Loucy (cell line): Measurements from ENCODE around the gene TRMO.
A peak's percentile ranks its signal among the peaks of the same experiment; 100 is the strongest.

ENCODE experiments used
- H2AFZ ChIP-seq: fragments of 200-600 bp; sonication (generic); 2 replicates; pipeline ENCODE4 v1.6.0; 2016; ENCODE audit warnings: antibody characterized with exemption, mild to moderate bottlenecking, low read length, moderate library complexity
- H3F3A ChIP-seq: fragments of 200-600 bp; 2 replicates; pipeline ENCODE4 v1.6.0; 2016; ENCODE audit warnings: antibody characterized with exemption, low read depth, mild to moderate bottlenecking
- H3K27me3 ChIP-seq: fragments of 200-600 bp; sonication (generic); 2 replicates; pipeline ENCODE4 v1.6.1; 2014; ENCODE audit warnings: low read length, mild to moderate bottlenecking; ENCODE audit not compliant: insufficient read depth, poor library complexity, severe bottlenecking
- H3K36me3 ChIP-seq: fragments of 200-600 bp; sonication (generic); 2 replicates; pipeline ENCODE4 v1.6.1; 2016; ENCODE audit warnings: low read length; ENCODE audit not compliant: insufficient read depth
- H3K4me1 ChIP-seq: fragments of 200-600 bp; sonication (generic); 2 replicates; pipeline ENCODE4 v1.5.1; 2014; ENCODE audit warnings: low read length, mild to moderate bottlenecking; ENCODE audit not compliant: insufficient read depth, poor library complexity, severe bottlenecking
- H3K4me2 ChIP-seq: fragments of 200-600 bp; sonication (generic); 2 replicates; pipeline ENCODE4 v1.6.0; 2014; ENCODE audit warnings: antibody characterized with exemption, low read length, low read depth, mild to moderate bottlenecking; ENCODE audit not compliant: poor library complexity, severe bottlenecking
- H3K4me3 ChIP-seq: fragments of 200-600 bp; sonication (generic); 2 replicates; pipeline ENCODE4 v1.5.1; 2014; ENCODE audit warnings: low read length, mild to moderate bottlenecking, mixed read lengths; ENCODE audit not compliant: poor library complexity, severe bottlenecking
- H3K79me2 ChIP-seq: fragments of 200-600 bp; sonication (generic); 2 replicates; pipeline ENCODE4 v1.6.1; 2014; ENCODE audit warnings: low read length; ENCODE audit not compliant: insufficient read depth
- H3K9ac ChIP-seq: fragments of 200-600 bp; sonication (generic); 2 replicates; pipeline ENCODE4 v1.6.0; 2014; ENCODE audit warnings: mild to moderate bottlenecking, low read depth, low read length, moderate library complexity; ENCODE audit not compliant: poor library complexity, severe bottlenecking
- H3K9me2 ChIP-seq: fragments of 200-600 bp; sonication (generic); replicated peaks from 2 replicates; pipeline ENCODE4 v1.6.1; 2016; ENCODE audit warnings: low read depth, low read length, mixed read lengths
- H3K9me3 ChIP-seq: fragments of 200-600 bp; sonication (generic); 2 replicates; pipeline ENCODE4 v1.6.1; 2014; ENCODE audit warnings: mild to moderate bottlenecking, antibody characterized with exemption, low read length, low read depth; ENCODE audit not compliant: insufficient read depth
- H4K20me1 ChIP-seq: fragments of 200-600 bp; sonication (generic); 2 replicates; pipeline ENCODE4 v1.6.0; 2014; ENCODE audit warnings: antibody characterized with exemption, low read length, mild to moderate bottlenecking; ENCODE audit not compliant: insufficient read depth, poor library complexity, severe bottlenecking
- CTCF ChIP-seq: fragments of 200-600 bp; sonication (generic); conservative IDR thresholded peaks from 2 replicates; pipeline ENCODE4 v1.5.1; 2014; ENCODE audit warnings: mild to moderate bottlenecking, antibody characterized with exemption, low read length
- EZH2phosphoT487 ChIP-seq: fragments of 200-600 bp; IDR thresholded peaks from 2 replicates; pipeline ENCODE4 v1.6.1; 2018; ENCODE audit warnings: antibody characterized with exemption, mild to moderate bottlenecking, moderate library complexity, borderline replicate concordance

Gene TRMO

GRCh38 chr9:97966493-97966892 is 44.2 kb upstream of the TRMO start:
- H3K4me2 ChIP-seq: no peak overlapping the region
- no peaks in the 10 kb centered on the region for H4K20me1 ChIP-seq
- H2AFZ ChIP-seq: no peak overlapping the region
- H3K9ac ChIP-seq: no peak overlapping the region
- H3K27me3 ChIP-seq: no peaks in the 10 kb centered on the region
- peaks cover 3% of the 10 kb centered on the region; the same call in 1 of the 2 replicates for H3F3A ChIP-seq
- H3K36me3 ChIP-seq: no peaks in the 10 kb centered on the region
- TF ChIP-seq CTCF: no peak
- TF ChIP-seq EZH2phosphoT487: no peak
- no peak overlapping the region for H3K4me3 ChIP-seq
- peaks cover 28% of the 10 kb centered on the region for H3K4me1 ChIP-seq
- H3K79me2 ChIP-seq: peaks cover 9% of the 10 kb centered on the region; the same call in 1 of the 2 replicates
- no peaks in the 10 kb centered on the region for H3K9me3 ChIP-seq
- H3K9me2 ChIP-seq: no peaks in the 10 kb centered on the region

- H2AFZ ChIP-seq: 0 out of 2 replicates have a peak overlapping the region, but pooled peaks have one; percentile 4
- peaks cover 2% of the 10 kb centered on the region; the same call in 1 of the 2 replicates for H3F3A ChIP-seq
- no peak overlapping the region for H3K4me3 ChIP-seq
- no peaks in the 10 kb centered on the region for H3K79me2 ChIP-seq
- H3K9ac ChIP-seq: no peak overlapping the region
- H3K36me3 ChIP-seq: no peaks in the 10 kb centered on the region
- H3K27me3 ChIP-seq: no peaks in the 10 kb centered on the region
- TF ChIP-seq CTCF (no peak), EZH2phosphoT487 (no peak)
- no peaks in the 10 kb centered on the region for H3K9me2 ChIP-seq
- H3K4me1 ChIP-seq: peaks cover 17% of the 10 kb centered on the region
- H3K4me2 ChIP-seq: no peak overlapping the region
- H4K20me1 ChIP-seq: no peaks in the 10 kb centered on the region
- no peaks in the 10 kb centered on the region for H3K9me3 ChIP-seq
Observed at GRCh38 chr9:97964901-97965300, 42.6 kb upstream of the TRMO start.

DNA sequence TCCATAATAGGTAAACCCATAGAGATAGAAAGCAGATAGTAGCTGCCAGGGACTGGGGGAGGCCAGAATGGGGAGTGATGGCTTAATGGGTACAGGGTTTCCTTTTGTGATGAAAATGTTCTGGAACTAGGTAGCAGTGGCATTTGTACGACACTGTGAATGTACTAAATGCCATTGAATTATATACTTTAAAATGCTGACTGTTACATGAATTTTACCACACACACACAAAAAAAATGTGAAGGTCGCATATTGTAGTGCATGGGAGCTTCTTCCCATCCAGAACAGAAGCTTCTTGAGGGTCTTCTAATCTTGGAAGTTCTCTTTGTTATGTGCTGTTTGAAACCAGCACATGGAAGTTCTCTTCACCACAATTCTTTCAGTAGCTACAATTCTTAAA is 40.9 kb upstream of the TRMO start:
- H3K79me2 ChIP-seq: no peaks in the 10 kb centered on the region
- no peaks in the 10 kb centered on the region for H3K36me3 ChIP-seq
- H3K4me2 ChIP-seq: no peak overlapping the region
- no peak overlapping the region for H3K9ac ChIP-seq
- peaks cover 23% of the 10 kb centered on the region for H3K4me1 ChIP-seq
- H2AFZ ChIP-seq: no peak overlapping the region
- no peak for TF ChIP-seq CTCF
- no peak for TF ChIP-seq EZH2phosphoT487
- H3F3A ChIP-seq: no peaks in the 10 kb centered on the region
- no peaks in the 10 kb centered on the region for H3K9me2 ChIP-seq
- no peaks in the 10 kb centered on the region for H4K20me1 ChIP-seq
- no peaks in the 10 kb centered on the region for H3K27me3 ChIP-seq
- no peak overlapping the region for H3K4me3 ChIP-seq
- no peaks in the 10 kb centered on the region for H3K9me3 ChIP-seq
